Activated CD4-positive, alpha-beta T cell treated with anti-CD3 and anti-CD28 coated beads, Interleukin-2, Interleukin-6, amounts not matched to agents 100 ng/mL and 50 ng/mL, durations not matched to agents 16 hours and 8 hours (primary cell): Measurements from ENCODE around the gene MICAL2.

ENCODE experiments used
- DNase-seq: peaks from one replicate; pipeline ENCODE4 v3.0.0-alpha.2; 2020

The MICAL2 gene

GRCh38 chr11:12298610-12299009 is 188.2 kb downstream of the MICAL2 start:
- no peak for DNase-seq

- DNase-seq, result no peak
Observed at GRCh38 chr11:12301379-12301778, 191.0 kb downstream of the MICAL2 start.

- DNase-seq, result no peak
Observed at GRCh38 chr11:12303421-12304149, 193.2 kb downstream of the MICAL2 start.

- DNase-seq, result no peak
Observed at GRCh38 chr11:12306830-12307229, 196.4 kb downstream of the MICAL2 start.

- DNase-seq, result no peak
Observed at GRCh38 chr11:12312132-12312531, 201.7 kb downstream of the MICAL2 start.
